H9 (cell line): Measurements from ENCODE around the gene LONP2. TPM values are rescaled to one million over a fixed set of nuclear protein-coding genes. Genes with fewer than 3 reads are reported as not detected.

Experiments used
- DNase-seq: peaks from one replicate; pipeline ENCODE4 v3.0.0-alpha.2; 2017
- H2AFZ ChIP-seq: one replicate; pipeline ENCODE4 v1.6.1; 2013; ENCODE audit warnings: mild to moderate bottlenecking, low read length, control low read depth, moderate library complexity
- H2AK5ac ChIP-seq: 2 replicates; pipeline ENCODE4 v1.6.1; 2013; ENCODE audit warnings: low read length, control low read depth, mixed read lengths; ENCODE audit not compliant: insufficient read length
- H2BK120ac ChIP-seq: one replicate; pipeline ENCODE4 v1.6.1; 2013; ENCODE audit warnings: low read depth, mild to moderate bottlenecking, low read length, control low read depth, inconsistent platforms; ENCODE audit not compliant: poor library complexity, severe bottlenecking
- H2BK12ac ChIP-seq: 2 replicates; pipeline ENCODE4 v1.6.1; 2013; ENCODE audit warnings: low read length, control low read depth, mixed read lengths, low read depth; ENCODE audit not compliant: insufficient read length
- H2BK15ac ChIP-seq: 2 replicates; pipeline ENCODE4 v1.6.1; 2013; ENCODE audit warnings: low read depth, low read length, control low read depth
- H2BK20ac ChIP-seq: one replicate; pipeline ENCODE4 v1.6.1; 2013; ENCODE audit warnings: low read depth, mild to moderate bottlenecking, low read length, control low read depth, inconsistent platforms; ENCODE audit not compliant: poor library complexity, severe bottlenecking
- H2BK5ac ChIP-seq: 2 replicates; pipeline ENCODE4 v1.6.1; 2013; ENCODE audit warnings: low read length, control low read depth, mixed read lengths; ENCODE audit not compliant: insufficient read length
- H3K14ac ChIP-seq: 2 replicates; pipeline ENCODE4 v1.6.1; 2013; ENCODE audit warnings: low read length, control low read depth; ENCODE audit not compliant: insufficient read depth
- H3K18ac ChIP-seq: 2 replicates; pipeline ENCODE4 v1.6.1; 2013; ENCODE audit warnings: low read depth, mild to moderate bottlenecking, mixed read lengths, low read length, control low read depth; ENCODE audit not compliant: insufficient read length
- H3K23ac ChIP-seq: 2 replicates; pipeline ENCODE4 v1.6.1; 2013; ENCODE audit warnings: low read length, control low read depth, mixed read lengths, low read depth; ENCODE audit not compliant: insufficient read length
- H3K23me2 ChIP-seq: 2 replicates; pipeline ENCODE4 v1.6.1; 2013; ENCODE audit warnings: low read depth, mild to moderate bottlenecking, mixed read lengths, low read length, control low read depth; ENCODE audit not compliant: insufficient read length, poor library complexity, severe bottlenecking
- H3K27ac ChIP-seq: 2 replicates; pipeline ENCODE4 v1.5.1; 2013; ENCODE audit warnings: low read length, control low read depth, mixed read lengths, low read depth; ENCODE audit not compliant: insufficient read length
- H3K27me3 ChIP-seq: 2 replicates; pipeline ENCODE4 v1.6.1; 2013; ENCODE audit warnings: low read length, control low read depth, inconsistent platforms; ENCODE audit not compliant: insufficient read depth
- H3K4ac ChIP-seq: 2 replicates; pipeline ENCODE4 v1.6.1; 2013; ENCODE audit warnings: low read depth, mild to moderate bottlenecking, control low read depth, inconsistent platforms, low read length, moderate library complexity
- H3K4me1 ChIP-seq: 2 replicates; pipeline ENCODE4 v1.6.1; 2013; ENCODE audit warnings: low read length, control low read depth, inconsistent platforms; ENCODE audit not compliant: insufficient read depth
- H3K4me2 ChIP-seq: 2 replicates; pipeline ENCODE4 v1.6.1; 2013; ENCODE audit warnings: low read length, control low read depth, mixed read lengths; ENCODE audit not compliant: insufficient read length, insufficient read depth
- H3K56ac ChIP-seq: 2 replicates; pipeline ENCODE4 v1.6.1; 2013; ENCODE audit warnings: low read depth, mild to moderate bottlenecking, mixed read lengths, low read length, control low read depth; ENCODE audit not compliant: insufficient read length
- H3K79me1 ChIP-seq: 2 replicates; pipeline ENCODE4 v1.6.1; 2013; ENCODE audit warnings: low read depth, mild to moderate bottlenecking, moderate library complexity, low read length, control low read depth, inconsistent platforms; ENCODE audit not compliant: insufficient read depth, poor library complexity, severe bottlenecking
- H3K79me2 ChIP-seq: 2 replicates; pipeline ENCODE4 v1.6.1; 2013; ENCODE audit warnings: low read length, control low read depth, inconsistent platforms; ENCODE audit not compliant: insufficient read depth
- H3K9ac ChIP-seq: 2 replicates; pipeline ENCODE4 v1.6.1; 2013; ENCODE audit warnings: low read length, control low read depth, mixed read lengths; ENCODE audit not compliant: insufficient read length; ENCODE audit errors: extremely low read depth
- H3K9me3 ChIP-seq: one replicate; pipeline ENCODE4 v1.6.1; 2013; ENCODE audit warnings: low read depth, low read length, inconsistent platforms; ENCODE audit not compliant: control insufficient read depth
- H3T11ph ChIP-seq: one replicate; pipeline ENCODE4 v1.6.1; 2013; ENCODE audit warnings: mild to moderate bottlenecking, low read length, control low read depth, inconsistent platforms
- H4K20me1 ChIP-seq: one replicate; pipeline ENCODE4 v1.6.1; 2013; ENCODE audit not compliant: control insufficient read depth, insufficient read length, insufficient read depth
- H4K5ac ChIP-seq: 2 replicates; pipeline ENCODE4 v1.6.1; 2013; ENCODE audit warnings: low read depth, mild to moderate bottlenecking, mixed read lengths, low read length, control low read depth; ENCODE audit not compliant: insufficient read length
- H4K8ac ChIP-seq: replicated peaks from 2 replicates; pipeline ENCODE4 v1.6.1; 2013; ENCODE audit warnings: low read length, control low read depth, mixed read lengths, low read depth; ENCODE audit not compliant: insufficient read length
- H4K91ac ChIP-seq: 2 replicates; pipeline ENCODE4 v1.6.1; 2013; ENCODE audit warnings: low read depth, mild to moderate bottlenecking, moderate library complexity, mixed read lengths, low read length, control low read depth; ENCODE audit not compliant: insufficient read length
- H3K27ac Mint-ChIP-seq, 3 experiments: 2 replicates in 2 of 3; 3 replicates in 1 of 3; pipeline ENCODE4 v1.8.0; 2020 to 2021; ENCODE audit warnings: mixed read lengths in 3 of 3, mild to moderate bottlenecking in 1 of 3, moderate library complexity in 1 of 3
- H3K27me3 Mint-ChIP-seq: 2 replicates; pipeline ENCODE4 v1.8.0; 2021; ENCODE audit warnings: low read depth, mild to moderate bottlenecking, moderate library complexity, mixed read lengths
- H3K36me3 Mint-ChIP-seq, 3 experiments: 2 replicates in 2 of 3; 3 replicates in 1 of 3; pipeline ENCODE4 v1.8.0; 2020 to 2021; ENCODE audit warnings: low read depth in 3 of 3, mixed read lengths in 3 of 3; ENCODE audit not compliant: insufficient read depth in 1 of 3
- H3K4me1 Mint-ChIP-seq, 2 experiments: 2 replicates each; pipeline ENCODE4 v1.8.0; 2020; ENCODE audit warnings: mixed read lengths in 2 of 2
- H3K4me3 Mint-ChIP-seq, 2 experiments: 2 replicates in 1 of 2; 3 replicates in 1 of 2; pipeline ENCODE4 v1.8.0; 2020 to 2021; ENCODE audit warnings: mild to moderate bottlenecking in 2 of 2, mixed read lengths in 2 of 2, moderate library complexity in 1 of 2
- H3K9me3 Mint-ChIP-seq, 2 experiments: 2 replicates in 1 of 2; 3 replicates in 1 of 2; pipeline ENCODE4 v1.8.0; 2020; ENCODE audit warnings: mild to moderate bottlenecking in 2 of 2, mixed read lengths in 2 of 2, moderate library complexity in 1 of 2
- WGBS: extraction: QIAGEN DNeasy Blood & Tissue Kit; methylation state at CpG from one replicate; pipeline ENCODE4 v1.1.7; 2013; ENCODE audit warnings: missing lambda C conversion rate, low lambda C conversion rate, mixed read lengths; ENCODE audit not compliant: insufficient read length; ENCODE audit errors: extremely low coverage; 5-methylcytosine and 5-hydroxymethylcytosine counted together
- total RNA-seq: library from RNA; stranded (reverse); gene quantifications from 2 replicates; pipeline ENCODE4 v1.2.1, GENCODE V29; 2021
- TF ChIP-seq, protein P1 (sequence below): fragments of 200-600 bp; sonication (generic); conservative IDR thresholded peaks from 3 replicates; pipeline ENCODE4 v1.8.0; 2021; ENCODE audit warnings: antibody characterized with exemption, mild to moderate bottlenecking

The LONP2 gene
- total RNA-seq, 1 experiment from 2014 or later: 27.8 TPM

DNA sequence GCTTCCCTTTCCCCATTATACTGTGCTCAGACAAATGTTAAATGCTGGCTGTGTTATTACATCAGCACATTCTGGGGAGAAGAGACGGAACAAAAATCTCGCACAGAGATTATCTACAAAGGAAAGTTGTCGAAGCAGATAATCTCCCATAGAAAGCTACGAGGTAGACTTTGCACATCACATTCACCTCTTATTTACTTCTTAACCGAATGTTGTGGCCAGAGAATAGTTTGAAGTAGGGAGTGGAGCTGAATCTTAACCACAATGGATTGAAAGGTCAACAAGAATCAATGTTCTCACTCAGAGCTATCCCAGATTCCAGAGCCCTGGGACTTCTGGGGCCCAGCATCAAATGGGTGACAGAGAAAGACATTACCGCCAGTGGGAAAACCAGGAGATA is 28.4 kb upstream of the LONP2 start:
- no peak overlapping the region for H2AK5ac ChIP-seq
- Mint-ChIP-seq H3K4me1 (peaks cover 3 to 6% of the 10 kb centered on the region in 2 experiments; a peak in 2 of 4 replicates), H3K27me3 (no peaks in the 10 kb centered on the region; the same call in 1 of the 2 replicates), H3K4me3 (no peak overlapping the region), H3K9me3 (no peaks in the 10 kb centered on the region), H3K36me3 (no peaks in the 10 kb centered on the region), H3K27ac (no peak overlapping the region; a peak in 1 of 7 replicates)
- H4K20me1 ChIP-seq: no peaks in the 10 kb centered on the region
- no peak overlapping the region for H2BK20ac ChIP-seq
- H3K9me3 ChIP-seq: no peaks in the 10 kb centered on the region
- H2AFZ ChIP-seq: no peak overlapping the region
- no CpG with 5 or more reads among the region's 6 CpGs for WGBS
- no peak overlapping the region for H2BK15ac ChIP-seq
- H2BK12ac ChIP-seq: no peak overlapping the region
- H3K23ac ChIP-seq: no peak overlapping the region
- H2BK5ac ChIP-seq: no peak overlapping the region
- H3K9ac ChIP-seq: no peak overlapping the region
- TF ChIP-seq, protein P1, sequence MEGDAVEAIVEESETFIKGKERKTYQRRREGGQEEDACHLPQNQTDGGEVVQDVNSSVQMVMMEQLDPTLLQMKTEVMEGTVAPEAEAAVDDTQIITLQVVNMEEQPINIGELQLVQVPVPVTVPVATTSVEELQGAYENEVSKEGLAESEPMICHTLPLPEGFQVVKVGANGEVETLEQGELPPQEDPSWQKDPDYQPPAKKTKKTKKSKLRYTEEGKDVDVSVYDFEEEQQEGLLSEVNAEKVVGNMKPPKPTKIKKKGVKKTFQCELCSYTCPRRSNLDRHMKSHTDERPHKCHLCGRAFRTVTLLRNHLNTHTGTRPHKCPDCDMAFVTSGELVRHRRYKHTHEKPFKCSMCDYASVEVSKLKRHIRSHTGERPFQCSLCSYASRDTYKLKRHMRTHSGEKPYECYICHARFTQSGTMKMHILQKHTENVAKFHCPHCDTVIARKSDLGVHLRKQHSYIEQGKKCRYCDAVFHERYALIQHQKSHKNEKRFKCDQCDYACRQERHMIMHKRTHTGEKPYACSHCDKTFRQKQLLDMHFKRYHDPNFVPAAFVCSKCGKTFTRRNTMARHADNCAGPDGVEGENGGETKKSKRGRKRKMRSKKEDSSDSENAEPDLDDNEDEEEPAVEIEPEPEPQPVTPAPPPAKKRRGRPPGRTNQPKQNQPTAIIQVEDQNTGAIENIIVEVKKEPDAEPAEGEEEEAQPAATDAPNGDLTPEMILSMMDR: no peak
- no peaks in the 10 kb centered on the region for H3K79me2 ChIP-seq
- no peak overlapping the region for H3K56ac ChIP-seq
- no peak overlapping the region for H4K8ac ChIP-seq
- H3K27me3 ChIP-seq: no peaks in the 10 kb centered on the region
- no peaks in the 10 kb centered on the region for H3K4me1 ChIP-seq
- H3K4me2 ChIP-seq: no peak overlapping the region
- H3K27ac ChIP-seq: no peak overlapping the region
- H2BK120ac ChIP-seq: no peak overlapping the region
- H3T11ph ChIP-seq: no peak overlapping the region
- H3K18ac ChIP-seq: no peak overlapping the region
- H3K4ac ChIP-seq: no peak overlapping the region
- no peak overlapping the region for H3K14ac ChIP-seq
- no peaks in the 10 kb centered on the region for H3K79me1 ChIP-seq
- H4K5ac ChIP-seq: no peak overlapping the region
- no peak for DNase-seq
- no peak overlapping the region for H4K91ac ChIP-seq
- no peaks in the 10 kb centered on the region for H3K23me2 ChIP-seq
